ENCODE results near the gene ENDOD1. TPM values are rescaled to one million over a fixed set of nuclear protein-coding genes. Genes with fewer than 3 reads are reported as not detected.
"Not testable (repeated sequence)": the region's sequence is repeated elsewhere in the genome, so short reads cannot be mapped to it uniquely, and the experiment has no call there.

ENDOD1 gene, protein sequence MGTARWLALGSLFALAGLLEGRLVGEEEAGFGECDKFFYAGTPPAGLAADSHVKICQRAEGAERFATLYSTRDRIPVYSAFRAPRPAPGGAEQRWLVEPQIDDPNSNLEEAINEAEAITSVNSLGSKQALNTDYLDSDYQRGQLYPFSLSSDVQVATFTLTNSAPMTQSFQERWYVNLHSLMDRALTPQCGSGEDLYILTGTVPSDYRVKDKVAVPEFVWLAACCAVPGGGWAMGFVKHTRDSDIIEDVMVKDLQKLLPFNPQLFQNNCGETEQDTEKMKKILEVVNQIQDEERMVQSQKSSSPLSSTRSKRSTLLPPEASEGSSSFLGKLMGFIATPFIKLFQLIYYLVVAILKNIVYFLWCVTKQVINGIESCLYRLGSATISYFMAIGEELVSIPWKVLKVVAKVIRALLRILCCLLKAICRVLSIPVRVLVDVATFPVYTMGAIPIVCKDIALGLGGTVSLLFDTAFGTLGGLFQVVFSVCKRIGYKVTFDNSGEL
- 4.2 TPM for total RNA-seq
- 9.2 TPM for polyA plus RNA-seq
- long read RNA-seq, donor 1, result 0 reads
- long read RNA-seq, donor 2, result 0 reads
- long read RNA-seq, donor 3, result 0 reads
- long read RNA-seq, donor 4, result 0 reads
- long read RNA-seq, donor 5, full-length matches to known transcripts, result 4 of 4 reads
- long read RNA-seq, donor 5, partial matches to known transcripts, result 0 of 4 reads
- long read RNA-seq, donor 5, other reads (novel, unspliced or antisense), result 0 of 4 reads
- long read RNA-seq, donor 6, full-length matches to known transcripts, result 3 of 3 reads
- long read RNA-seq, donor 6, partial matches to known transcripts, result 0 of 3 reads
- long read RNA-seq, donor 6, other reads (novel, unspliced or antisense), result 0 of 3 reads
- long read RNA-seq, donor 7, full-length matches to known transcripts, result 2 of 2 reads
- long read RNA-seq, donor 7, partial matches to known transcripts, result 0 of 2 reads
- long read RNA-seq, donor 7, other reads (novel, unspliced or antisense), result 0 of 2 reads
- long read RNA-seq, donor 8, result 0 reads
- long read RNA-seq, donor 9, result 0 reads
- long read RNA-seq, donor 10, full-length matches to known transcripts, result 1 of 1 reads
- long read RNA-seq, donor 10, partial matches to known transcripts, result 0 of 1 reads
- long read RNA-seq, donor 10, other reads (novel, unspliced or antisense), result 0 of 1 reads

DNA sequence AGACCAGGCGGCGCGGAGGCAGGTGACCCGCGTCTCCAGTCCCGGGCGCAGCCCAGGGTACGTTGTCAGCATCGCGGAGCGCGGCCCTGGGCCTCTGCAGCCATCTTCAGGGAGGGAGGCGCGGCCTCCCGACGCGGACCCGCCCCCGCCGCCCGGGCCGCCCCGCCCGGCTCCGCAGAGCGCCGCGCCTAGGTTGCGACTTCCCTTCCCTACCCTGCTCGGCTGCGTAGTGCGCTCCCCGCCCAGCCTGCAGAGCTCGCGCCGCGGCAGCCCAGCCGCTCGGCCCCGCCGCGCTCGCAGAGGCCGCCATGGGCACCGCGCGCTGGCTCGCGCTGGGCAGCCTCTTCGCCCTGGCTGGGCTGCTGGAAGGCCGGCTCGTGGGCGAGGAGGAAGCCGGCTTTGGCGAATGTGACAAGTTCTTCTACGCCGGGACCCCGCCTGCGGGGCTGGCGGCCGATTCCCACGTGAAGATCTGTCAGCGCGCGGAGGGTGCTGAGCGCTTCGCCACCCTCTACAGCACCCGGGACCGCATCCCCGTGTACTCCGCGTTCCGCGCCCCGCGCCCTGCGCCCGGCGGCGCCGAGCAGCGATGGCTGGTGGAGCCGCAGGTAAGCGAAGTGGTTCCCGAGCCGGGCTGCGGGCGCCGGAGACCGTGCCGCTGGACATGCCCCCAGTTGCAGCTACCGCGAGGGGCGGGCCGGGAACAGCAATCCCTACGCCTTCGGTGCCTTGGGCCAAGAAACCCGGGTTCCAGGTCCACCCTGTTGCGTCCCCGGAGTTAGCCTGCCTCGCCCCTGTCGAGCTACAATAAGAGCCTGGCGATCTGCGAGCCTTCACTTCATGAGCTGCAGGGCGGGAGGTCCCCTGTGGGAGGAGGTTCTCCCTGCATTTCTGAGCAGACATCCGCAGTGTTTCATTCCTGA lies at the start of gene ENDOD1:
TSS of gene ENDOD1 (plus strand) at position 227 of the 923 bp plus-strand sequence. CDS start at position 309, 82 bp downstream.
- WGBS, result under 1% methylated on average over 106 of the region's 106 CpGs
- peak within 1 kb of the TSS; percentile 72 to 77 for H3K4me3 ChIP-seq (ENCODE audit: low read length in 2 of 2)
- H3K27me3 ChIP-seq (ENCODE audit: control insufficient read depth in 2 of 2, insufficient read depth in 1 of 2, low read length in 1 of 2), result peaks cover 0 to 8% of the 10 kb centered on the region in 2 donors
- H3K27ac ChIP-seq (ENCODE audit: low read depth in 1 of 2, low read length in 1 of 2), result peak within 1 kb of the TSS; percentile 79 to 93
- peak in 8 of 9 donors; percentile 65 to 92 (median 80) for DNase-seq (ENCODE audit: low read depth in 6 of 9, low spot score in 9 of 9)
- H3K9me3 ChIP-seq (ENCODE audit: control insufficient read depth in 2 of 2, insufficient read depth in 1 of 2, low read length in 1 of 2), result no peaks in the 10 kb centered on the region
- no peaks in the 10 kb centered on the region for H3K36me3 ChIP-seq (ENCODE audit: control insufficient read depth in 2 of 2, insufficient read depth in 2 of 2, low read length in 1 of 2)
- H3K4me1 ChIP-seq (ENCODE audit: control insufficient read depth in 2 of 2, insufficient read depth in 2 of 2, low read length in 2 of 2), result peaks cover 10 to 22% of the 10 kb centered on the region in 2 donors

- H3K9me3 ChIP-seq (ENCODE audit: control insufficient read depth in 2 of 2, insufficient read depth in 1 of 2, low read length in 1 of 2), result no peaks in the 10 kb centered on the region
- DNase-seq (ENCODE audit: low read depth in 6 of 9, low spot score in 9 of 9), result no peak
- peaks cover 7 to 17% of the 10 kb centered on the region in 2 donors for H3K27me3 ChIP-seq (ENCODE audit: control insufficient read depth in 2 of 2, insufficient read depth in 1 of 2, low read length in 1 of 2)
- no peak overlapping the region for H3K27ac ChIP-seq (ENCODE audit: low read depth in 1 of 2, low read length in 1 of 2)
- no peak overlapping the region for H3K4me3 ChIP-seq (ENCODE audit: low read length in 2 of 2)
- H3K36me3 ChIP-seq (ENCODE audit: control insufficient read depth in 2 of 2, insufficient read depth in 2 of 2, low read length in 1 of 2), result no peaks in the 10 kb centered on the region
- 100% methylated on average over 1 of the region's 1 CpG for WGBS
- no peaks in the 10 kb centered on the region for H3K4me1 ChIP-seq (ENCODE audit: control insufficient read depth in 2 of 2, insufficient read depth in 2 of 2, low read length in 2 of 2)
Observed at GRCh38 chr11:95042239-95042638, 47.4 kb upstream of the ENDOD1 start.

DNA sequence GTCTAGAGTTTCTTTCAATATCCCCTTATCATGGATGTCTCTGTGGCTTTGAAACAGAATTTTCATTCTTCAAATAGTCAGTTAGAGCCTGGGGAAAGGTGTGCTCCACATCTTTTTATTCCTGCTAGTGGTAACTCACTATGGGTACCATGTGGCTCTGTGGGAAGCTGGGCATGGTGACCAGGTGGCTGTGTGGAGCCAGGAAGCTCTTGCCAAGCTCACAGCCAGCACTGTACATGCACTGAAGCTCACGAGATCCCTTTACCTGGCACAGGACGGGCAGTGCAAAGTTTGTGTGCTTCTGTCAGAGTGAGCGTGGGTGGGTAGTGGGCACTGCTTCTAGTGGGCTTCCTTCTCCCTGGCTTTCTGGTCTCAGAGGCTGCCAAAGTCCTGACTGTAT lies 46.7 kb upstream of the ENDOD1 start:
- H3K4me1 ChIP-seq (ENCODE audit: control insufficient read depth in 2 of 2, insufficient read depth in 2 of 2, low read length in 2 of 2), result no peaks in the 10 kb centered on the region
- H3K27ac ChIP-seq (ENCODE audit: low read depth in 1 of 2, low read length in 1 of 2), result no peak overlapping the region
- WGBS, result 95% methylated on average over 3 of the region's 3 CpGs
- no peaks in the 10 kb centered on the region for H3K36me3 ChIP-seq (ENCODE audit: control insufficient read depth in 2 of 2, insufficient read depth in 2 of 2, low read length in 1 of 2)
- peaks cover 2 to 11% of the 10 kb centered on the region in 2 donors for H3K27me3 ChIP-seq (ENCODE audit: control insufficient read depth in 2 of 2, insufficient read depth in 1 of 2, low read length in 1 of 2)
- H3K4me3 ChIP-seq (ENCODE audit: low read length in 2 of 2), result no peak overlapping the region
- H3K9me3 ChIP-seq (ENCODE audit: control insufficient read depth in 2 of 2, insufficient read depth in 1 of 2, low read length in 1 of 2), result no peaks in the 10 kb centered on the region
- no peak for DNase-seq (ENCODE audit: low read depth in 6 of 9, low spot score in 9 of 9)

DNA sequence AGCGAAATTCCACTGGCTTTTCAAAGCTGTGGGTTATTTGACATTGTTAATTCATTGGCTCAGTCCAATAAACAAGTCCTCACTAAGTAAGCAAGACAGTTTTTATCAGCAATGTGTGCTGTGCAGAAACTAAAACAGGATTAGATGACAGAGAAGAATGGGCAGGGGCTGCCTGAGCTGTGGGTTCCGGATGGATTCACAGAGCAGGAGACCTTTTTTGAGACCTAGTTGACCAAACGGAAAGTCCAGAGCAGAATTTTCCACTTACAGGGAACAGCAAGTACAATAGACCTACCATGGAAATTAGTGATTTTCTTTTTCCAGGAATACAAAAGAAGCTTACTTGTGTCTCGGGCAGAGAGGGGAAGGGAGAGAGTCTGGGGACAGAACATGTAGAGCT lies 45.6 kb upstream of the ENDOD1 start:
- Histone ChIP-seq H3K9me3 (ENCODE audit: control insufficient read depth in 2 of 2, insufficient read depth in 1 of 2, low read length in 1 of 2) (no peaks in the 10 kb centered on the region), H3K4me3 (ENCODE audit: low read length in 2 of 2) (no peak overlapping the region), H3K27me3 (ENCODE audit: control insufficient read depth in 2 of 2, insufficient read depth in 1 of 2, low read length in 1 of 2) (peaks cover 0 to 5% of the 10 kb centered on the region in 2 donors), H3K4me1 (ENCODE audit: control insufficient read depth in 2 of 2, insufficient read depth in 2 of 2, low read length in 2 of 2) (no peaks in the 10 kb centered on the region), H3K27ac (ENCODE audit: low read depth in 1 of 2, low read length in 1 of 2) (no peak overlapping the region), H3K36me3 (ENCODE audit: control insufficient read depth in 2 of 2, insufficient read depth in 2 of 2, low read length in 1 of 2) (no peaks in the 10 kb centered on the region)
- 92% methylated on average over 4 of the region's 4 CpGs for WGBS
- DNase-seq (ENCODE audit: low read depth in 6 of 9, low spot score in 9 of 9), result no peak

- no peak for DNase-seq (ENCODE audit: low read depth in 6 of 9, low spot score in 9 of 9)
- no peaks in the 10 kb centered on the region for H3K4me1 ChIP-seq (ENCODE audit: control insufficient read depth in 2 of 2, insufficient read depth in 2 of 2, low read length in 2 of 2)
- peaks cover 0 to 5% of the 10 kb centered on the region in 2 donors for H3K9me3 ChIP-seq (ENCODE audit: control insufficient read depth in 2 of 2, insufficient read depth in 1 of 2, low read length in 1 of 2)
- peaks cover 0 to 5% of the 10 kb centered on the region in 2 donors for H3K27me3 ChIP-seq (ENCODE audit: control insufficient read depth in 2 of 2, insufficient read depth in 1 of 2, low read length in 1 of 2)
- no peak overlapping the region for H3K4me3 ChIP-seq (ENCODE audit: low read length in 2 of 2)
- no peaks in the 10 kb centered on the region for H3K36me3 ChIP-seq (ENCODE audit: control insufficient read depth in 2 of 2, insufficient read depth in 2 of 2, low read length in 1 of 2)
- H3K27ac ChIP-seq (ENCODE audit: low read depth in 1 of 2, low read length in 1 of 2), result no peak overlapping the region
Observed at GRCh38 chr11:95045812-95046211, 43.8 kb upstream of the ENDOD1 start.

- H3K27ac ChIP-seq (ENCODE audit: low read depth in 1 of 2, low read length in 1 of 2); DNase-seq (ENCODE audit: low read depth in 6 of 9, low spot score in 9 of 9); H3K4me1 ChIP-seq (ENCODE audit: control insufficient read depth in 2 of 2, insufficient read depth in 2 of 2, low read length in 2 of 2); H3K4me3 ChIP-seq (ENCODE audit: low read length in 2 of 2); H3K27me3 ChIP-seq (ENCODE audit: control insufficient read depth in 2 of 2, insufficient read depth in 1 of 2, low read length in 1 of 2); H3K36me3 ChIP-seq (ENCODE audit: control insufficient read depth in 2 of 2, insufficient read depth in 2 of 2, low read length in 1 of 2); H3K9me3 ChIP-seq (ENCODE audit: control insufficient read depth in 2 of 2, insufficient read depth in 1 of 2, low read length in 1 of 2): not testable (repeated sequence)
- WGBS, result 97% methylated on average over 3 of the region's 3 CpGs
Observed at GRCh38 chr11:95049122-95049521, 40.5 kb upstream of the ENDOD1 start, which contains the start of gene KDM4F. TSS of gene KDM4F (plus strand) at chr11:95049422.

GRCh38 chr11:95050595-95051202 lies 38.9 kb upstream of the ENDOD1 start:
- WGBS, result 83% methylated on average over 22 of the region's 22 CpGs
- no peak for DNase-seq (ENCODE audit: low read depth in 6 of 9, low spot score in 9 of 9)
- no peaks in the 10 kb centered on the region for H3K27me3 ChIP-seq (ENCODE audit: control insufficient read depth in 2 of 2, insufficient read depth in 1 of 2, low read length in 1 of 2)
- H3K4me1 ChIP-seq (ENCODE audit: control insufficient read depth in 2 of 2, insufficient read depth in 2 of 2, low read length in 2 of 2), result no peaks in the 10 kb centered on the region
- H3K27ac ChIP-seq (ENCODE audit: low read depth in 1 of 2, low read length in 1 of 2), result no peak overlapping the region
- no peaks in the 10 kb centered on the region for H3K36me3 ChIP-seq (ENCODE audit: control insufficient read depth in 2 of 2, insufficient read depth in 2 of 2, low read length in 1 of 2)
- no peak overlapping the region for H3K4me3 ChIP-seq (ENCODE audit: low read length in 2 of 2)
- peaks cover 0 to 5% of the 10 kb centered on the region in 2 donors for H3K9me3 ChIP-seq (ENCODE audit: control insufficient read depth in 2 of 2, insufficient read depth in 1 of 2, low read length in 1 of 2)

DNA sequence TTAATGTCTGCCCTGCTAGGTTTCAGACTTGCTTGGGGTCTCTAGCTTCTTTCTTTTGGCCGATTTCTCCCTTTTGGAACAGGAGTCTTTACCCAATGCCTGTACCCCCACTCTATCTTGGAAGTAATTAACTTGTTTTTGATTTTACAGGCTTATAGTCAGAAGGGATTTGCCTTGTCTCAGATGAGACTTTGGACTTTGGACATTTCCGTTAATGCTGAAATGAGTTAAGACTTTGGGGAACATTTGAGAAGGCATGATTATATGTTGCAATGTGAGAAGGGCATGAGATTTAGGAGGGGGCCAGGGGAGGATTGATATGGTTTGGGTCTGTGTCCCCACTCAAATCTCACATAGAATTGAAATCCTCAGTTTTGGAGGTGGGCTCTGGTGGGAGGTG lies 35.3 kb upstream of the ENDOD1 start:
- Histone ChIP-seq H3K4me3 (ENCODE audit: low read length in 2 of 2) (no peak overlapping the region), H3K27me3 (ENCODE audit: control insufficient read depth in 2 of 2, insufficient read depth in 1 of 2, low read length in 1 of 2) (no peaks in the 10 kb centered on the region), H3K36me3 (ENCODE audit: control insufficient read depth in 2 of 2, insufficient read depth in 2 of 2, low read length in 1 of 2) (no peaks in the 10 kb centered on the region), H3K27ac (ENCODE audit: low read depth in 1 of 2, low read length in 1 of 2) (no peak overlapping the region), H3K9me3 (ENCODE audit: control insufficient read depth in 2 of 2, insufficient read depth in 1 of 2, low read length in 1 of 2) (peaks cover 0 to 5% of the 10 kb centered on the region in 2 donors), H3K4me1 (ENCODE audit: control insufficient read depth in 2 of 2, insufficient read depth in 2 of 2, low read length in 2 of 2) (no peaks in the 10 kb centered on the region)
- no peak for DNase-seq (ENCODE audit: low read depth in 6 of 9, low spot score in 9 of 9)
- WGBS, result 94% methylated on average over 2 of the region's 2 CpGs
